Measurements from ENCODE around the gene MTRF1. TPM values are rescaled to one million over a fixed set of nuclear protein-coding genes. Genes with fewer than 3 reads are reported as not detected.
A peak's percentile ranks its signal among the peaks of the same experiment; 100 is the strongest.

Gene MTRF1
- total and polyA plus RNA-seq, 9 of the 15 experiments (the other 6 are each of a cell fraction or from before 2014, with no cell fraction given) = 12.5 to 33.7 (median 20.1) TPM

DNA sequence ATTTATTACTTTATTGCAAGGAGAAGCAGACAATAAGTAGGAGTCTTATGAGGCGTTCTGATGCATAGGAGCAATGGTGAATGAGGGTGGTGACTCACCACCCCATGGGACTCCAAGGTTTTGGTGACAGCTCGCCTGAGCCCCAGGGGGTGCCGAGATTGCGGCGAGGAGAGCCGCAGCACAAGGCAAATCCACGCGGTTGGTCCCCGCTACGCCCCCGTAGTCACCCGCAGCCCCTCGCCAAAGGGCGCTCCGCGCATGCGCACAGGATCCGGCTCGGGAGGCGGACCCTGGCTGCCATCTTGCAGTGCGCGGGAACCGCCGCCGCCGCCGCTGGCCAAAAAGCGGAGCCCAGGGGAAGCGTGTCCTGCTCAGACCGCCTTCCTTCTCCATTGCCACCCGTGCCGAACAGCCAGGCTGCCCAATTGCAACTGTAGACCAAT is 47.6 kb upstream of the MTRF1 start, which contains the start of gene NAA16 (continued):
- TF ChIP-seq, protein P1, sequence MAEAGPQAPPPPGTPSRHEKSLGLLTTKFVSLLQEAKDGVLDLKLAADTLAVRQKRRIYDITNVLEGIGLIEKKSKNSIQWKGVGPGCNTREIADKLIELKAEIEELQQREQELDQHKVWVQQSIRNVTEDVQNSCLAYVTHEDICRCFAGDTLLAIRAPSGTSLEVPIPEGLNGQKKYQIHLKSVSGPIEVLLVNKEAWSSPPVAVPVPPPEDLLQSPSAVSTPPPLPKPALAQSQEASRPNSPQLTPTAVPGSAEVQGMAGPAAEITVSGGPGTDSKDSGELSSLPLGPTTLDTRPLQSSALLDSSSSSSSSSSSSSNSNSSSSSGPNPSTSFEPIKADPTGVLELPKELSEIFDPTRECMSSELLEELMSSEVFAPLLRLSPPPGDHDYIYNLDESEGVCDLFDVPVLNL (CRISPR knock-in tag; IDR thresholded peaks at IDR 0.05; ENCODE audit: low read depth) = 0 out of 2 replicates have a peak, but pooled peaks have one; percentile 63
- TF ChIP-seq KDM2B (CRISPR knock-in tag; IDR thresholded peaks at IDR 0.05) (no peak), SREBF1 (IDR thresholded peaks at IDR 0.05; ENCODE audit: borderline replicate concordance, low read depth, low read length) (no peak), MYBL2 (IDR thresholded peaks at IDR 0.05; ENCODE audit: low read depth) (no peak), MYBL2 (CRISPR knock-in tag; IDR thresholded peaks at IDR 0.05; ENCODE audit: borderline replicate concordance) (no peak), ZNF175 (CRISPR knock-in tag; IDR thresholded peaks at IDR 0.05; ENCODE audit: low read depth) (no peak), ZNF3 (CRISPR knock-in tag; IDR thresholded peaks at IDR 0.05) (no peak), MYC (IDR thresholded peaks at IDR 0.05; ENCODE audit: low read depth, low read length) (peak; percentile 70), MYC (CRISPR knock-in tag; IDR thresholded peaks at IDR 0.05; ENCODE audit: borderline replicate concordance, low read depth) (no peak), CBFA2T3 (IDR thresholded peaks at IDR 0.05) (peak; percentile 22; the same call in 1 of the 2 replicates), STAT5B (CRISPR knock-in tag; IDR thresholded peaks at IDR 0.05) (no peak), PHF21A (IDR thresholded peaks at IDR 0.05; ENCODE audit: borderline replicate concordance, low read depth) (peak; percentile 96)
- TF ChIP-seq, protein P2, sequence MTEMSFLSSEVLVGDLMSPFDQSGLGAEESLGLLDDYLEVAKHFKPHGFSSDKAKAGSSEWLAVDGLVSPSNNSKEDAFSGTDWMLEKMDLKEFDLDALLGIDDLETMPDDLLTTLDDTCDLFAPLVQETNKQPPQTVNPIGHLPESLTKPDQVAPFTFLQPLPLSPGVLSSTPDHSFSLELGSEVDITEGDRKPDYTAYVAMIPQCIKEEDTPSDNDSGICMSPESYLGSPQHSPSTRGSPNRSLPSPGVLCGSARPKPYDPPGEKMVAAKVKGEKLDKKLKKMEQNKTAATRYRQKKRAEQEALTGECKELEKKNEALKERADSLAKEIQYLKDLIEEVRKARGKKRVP (CRISPR knock-in tag; IDR thresholded peaks at IDR 0.05) = no peak
- TF ChIP-seq, protein P3, sequence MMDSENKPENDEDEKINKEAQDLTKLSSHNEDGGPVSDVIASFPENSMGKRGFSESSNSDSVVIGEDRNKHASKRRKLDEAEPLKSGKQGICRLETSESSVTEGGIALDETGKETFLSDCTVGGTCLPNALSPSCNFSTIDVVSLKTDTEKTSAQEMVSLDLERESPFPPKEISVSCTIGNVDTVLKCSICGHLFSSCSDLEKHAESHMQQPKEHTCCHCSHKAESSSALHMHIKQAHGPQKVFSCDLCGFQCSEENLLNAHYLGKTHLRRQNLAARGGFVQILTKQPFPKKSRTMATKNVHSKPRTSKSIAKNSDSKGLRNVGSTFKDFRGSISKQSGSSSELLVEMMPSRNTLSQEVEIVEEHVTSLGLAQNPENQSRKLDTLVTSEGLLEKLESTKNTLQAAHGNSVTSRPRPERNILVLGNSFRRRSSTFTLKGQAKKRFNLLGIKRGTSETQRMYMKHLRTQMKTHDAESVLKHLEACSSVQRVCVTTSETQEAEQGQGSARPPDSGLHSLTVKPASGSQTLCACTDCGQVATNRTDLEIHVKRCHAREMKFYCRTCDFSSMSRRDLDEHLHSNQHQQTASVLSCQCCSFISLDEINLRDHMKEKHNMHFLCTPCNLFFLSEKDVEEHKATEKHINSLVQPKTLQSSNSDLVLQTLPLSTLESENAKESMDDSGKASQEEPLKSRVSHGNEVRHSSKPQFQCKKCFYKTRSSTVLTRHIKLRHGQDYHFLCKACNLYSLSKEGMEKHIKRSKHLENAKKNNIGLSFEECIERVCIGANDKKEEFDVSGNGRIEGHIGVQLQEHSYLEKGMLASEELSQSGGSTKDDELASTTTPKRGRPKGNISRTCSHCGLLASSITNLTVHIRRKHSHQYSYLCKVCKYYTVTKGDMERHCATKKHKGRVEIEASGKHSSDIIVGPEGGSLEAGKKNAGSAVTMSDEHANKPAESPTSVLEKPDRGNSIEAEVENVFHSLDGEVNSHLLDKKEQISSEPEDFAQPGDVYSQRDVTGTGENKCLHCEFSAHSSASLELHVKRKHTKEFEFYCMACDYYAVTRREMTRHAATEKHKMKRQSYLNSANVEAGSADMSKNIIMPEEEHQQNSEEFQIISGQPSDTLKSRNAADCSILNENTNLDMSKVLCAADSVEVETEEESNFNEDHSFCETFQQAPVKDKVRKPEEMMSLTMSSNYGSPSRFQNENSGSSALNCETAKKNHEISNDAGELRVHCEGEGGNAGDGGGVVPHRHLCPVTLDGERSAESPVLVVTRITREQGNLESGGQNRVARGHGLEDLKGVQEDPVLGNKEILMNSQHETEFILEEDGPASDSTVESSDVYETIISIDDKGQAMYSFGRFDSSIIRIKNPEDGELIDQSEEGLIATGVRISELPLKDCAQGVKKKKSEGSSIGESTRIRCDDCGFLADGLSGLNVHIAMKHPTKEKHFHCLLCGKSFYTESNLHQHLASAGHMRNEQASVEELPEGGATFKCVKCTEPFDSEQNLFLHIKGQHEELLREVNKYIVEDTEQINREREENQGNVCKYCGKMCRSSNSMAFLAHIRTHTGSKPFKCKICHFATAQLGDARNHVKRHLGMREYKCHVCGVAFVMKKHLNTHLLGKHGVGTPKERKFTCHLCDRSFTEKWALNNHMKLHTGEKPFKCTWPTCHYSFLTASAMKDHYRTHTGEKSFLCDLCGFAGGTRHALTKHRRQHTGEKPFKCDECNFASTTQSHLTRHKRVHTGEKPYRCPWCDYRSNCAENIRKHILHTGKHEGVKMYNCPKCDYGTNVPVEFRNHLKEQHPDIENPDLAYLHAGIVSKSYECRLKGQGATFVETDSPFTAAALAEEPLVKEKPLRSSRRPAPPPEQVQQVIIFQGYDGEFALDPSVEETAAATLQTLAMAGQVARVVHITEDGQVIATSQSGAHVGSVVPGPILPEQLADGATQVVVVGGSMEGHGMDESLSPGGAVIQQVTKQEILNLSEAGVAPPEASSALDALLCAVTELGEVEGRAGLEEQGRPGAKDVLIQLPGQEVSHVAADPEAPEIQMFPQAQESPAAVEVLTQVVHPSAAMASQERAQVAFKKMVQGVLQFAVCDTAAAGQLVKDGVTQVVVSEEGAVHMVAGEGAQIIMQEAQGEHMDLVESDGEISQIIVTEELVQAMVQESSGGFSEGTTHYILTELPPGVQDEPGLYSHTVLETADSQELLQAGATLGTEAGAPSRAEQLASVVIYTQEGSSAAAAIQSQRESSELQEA (IDR thresholded peaks at IDR 0.05; ENCODE audit: low read depth) = peak; percentile 90
- TF ChIP-seq, protein P4, sequence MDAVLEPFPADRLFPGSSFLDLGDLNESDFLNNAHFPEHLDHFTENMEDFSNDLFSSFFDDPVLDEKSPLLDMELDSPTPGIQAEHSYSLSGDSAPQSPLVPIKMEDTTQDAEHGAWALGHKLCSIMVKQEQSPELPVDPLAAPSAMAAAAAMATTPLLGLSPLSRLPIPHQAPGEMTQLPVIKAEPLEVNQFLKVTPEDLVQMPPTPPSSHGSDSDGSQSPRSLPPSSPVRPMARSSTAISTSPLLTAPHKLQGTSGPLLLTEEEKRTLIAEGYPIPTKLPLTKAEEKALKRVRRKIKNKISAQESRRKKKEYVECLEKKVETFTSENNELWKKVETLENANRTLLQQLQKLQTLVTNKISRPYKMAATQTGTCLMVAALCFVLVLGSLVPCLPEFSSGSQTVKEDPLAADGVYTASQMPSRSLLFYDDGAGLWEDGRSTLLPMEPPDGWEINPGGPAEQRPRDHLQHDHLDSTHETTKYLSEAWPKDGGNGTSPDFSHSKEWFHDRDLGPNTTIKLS (IDR thresholded peaks at IDR 0.05; ENCODE audit: borderline replicate concordance, low read depth) = no peak
- TF ChIP-seq, protein P5, sequence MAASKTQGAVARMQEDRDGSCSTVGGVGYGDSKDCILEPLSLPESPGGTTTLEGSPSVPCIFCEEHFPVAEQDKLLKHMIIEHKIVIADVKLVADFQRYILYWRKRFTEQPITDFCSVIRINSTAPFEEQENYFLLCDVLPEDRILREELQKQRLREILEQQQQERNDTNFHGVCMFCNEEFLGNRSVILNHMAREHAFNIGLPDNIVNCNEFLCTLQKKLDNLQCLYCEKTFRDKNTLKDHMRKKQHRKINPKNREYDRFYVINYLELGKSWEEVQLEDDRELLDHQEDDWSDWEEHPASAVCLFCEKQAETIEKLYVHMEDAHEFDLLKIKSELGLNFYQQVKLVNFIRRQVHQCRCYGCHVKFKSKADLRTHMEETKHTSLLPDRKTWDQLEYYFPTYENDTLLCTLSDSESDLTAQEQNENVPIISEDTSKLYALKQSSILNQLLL (CRISPR knock-in tag; IDR thresholded peaks at IDR 0.05; ENCODE audit: borderline replicate concordance) = no peak
